Measurements from ENCODE around the gene SGCA.
A peak's percentile ranks its signal among the peaks of the same experiment; 100 is the strongest.

DNA sequence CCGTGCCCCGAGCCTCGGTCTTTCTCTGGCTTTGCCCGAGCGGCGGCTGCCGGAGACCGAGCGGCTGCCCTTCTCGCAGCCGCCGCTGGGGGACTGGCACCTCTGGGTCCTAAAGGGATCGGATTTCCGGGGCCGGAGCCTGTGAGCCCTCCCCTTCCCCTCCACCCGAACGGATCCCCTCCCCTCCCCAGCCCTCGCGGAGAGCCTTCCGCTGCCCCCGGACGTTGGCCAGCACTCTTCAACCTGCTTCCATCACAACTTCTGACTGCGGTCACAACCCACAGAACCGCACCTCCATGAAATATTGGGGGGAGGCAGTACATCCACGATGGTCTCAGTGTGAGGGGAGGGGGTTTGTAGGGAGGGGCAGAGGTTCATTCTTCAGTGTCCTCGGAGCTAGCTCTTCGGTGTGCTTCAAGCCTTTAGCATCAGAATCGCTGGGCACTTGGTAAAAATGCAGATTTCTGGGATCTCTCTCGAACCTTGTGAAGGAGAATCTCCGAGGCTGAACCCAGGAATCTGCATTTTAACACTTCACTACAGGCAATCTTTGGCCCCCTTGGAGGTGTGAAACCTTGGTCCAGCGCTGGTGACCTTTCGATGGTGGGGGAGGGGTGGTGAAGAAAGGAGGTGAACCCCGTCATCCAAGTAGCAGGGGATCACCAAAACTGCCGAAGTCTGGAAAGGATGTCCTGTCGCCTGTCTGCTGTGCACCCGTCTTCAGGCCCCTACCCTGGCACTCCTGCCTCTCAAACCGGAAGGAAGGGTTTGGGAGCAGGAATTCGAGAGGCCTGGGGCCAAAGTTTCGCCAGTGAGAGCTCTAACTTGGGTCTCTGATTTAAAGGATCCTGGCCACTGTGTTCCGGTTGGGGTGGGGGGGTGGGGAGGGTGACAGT is 14.5 kb upstream of the SGCA start:
- TF ChIP-seq, protein P1, sequence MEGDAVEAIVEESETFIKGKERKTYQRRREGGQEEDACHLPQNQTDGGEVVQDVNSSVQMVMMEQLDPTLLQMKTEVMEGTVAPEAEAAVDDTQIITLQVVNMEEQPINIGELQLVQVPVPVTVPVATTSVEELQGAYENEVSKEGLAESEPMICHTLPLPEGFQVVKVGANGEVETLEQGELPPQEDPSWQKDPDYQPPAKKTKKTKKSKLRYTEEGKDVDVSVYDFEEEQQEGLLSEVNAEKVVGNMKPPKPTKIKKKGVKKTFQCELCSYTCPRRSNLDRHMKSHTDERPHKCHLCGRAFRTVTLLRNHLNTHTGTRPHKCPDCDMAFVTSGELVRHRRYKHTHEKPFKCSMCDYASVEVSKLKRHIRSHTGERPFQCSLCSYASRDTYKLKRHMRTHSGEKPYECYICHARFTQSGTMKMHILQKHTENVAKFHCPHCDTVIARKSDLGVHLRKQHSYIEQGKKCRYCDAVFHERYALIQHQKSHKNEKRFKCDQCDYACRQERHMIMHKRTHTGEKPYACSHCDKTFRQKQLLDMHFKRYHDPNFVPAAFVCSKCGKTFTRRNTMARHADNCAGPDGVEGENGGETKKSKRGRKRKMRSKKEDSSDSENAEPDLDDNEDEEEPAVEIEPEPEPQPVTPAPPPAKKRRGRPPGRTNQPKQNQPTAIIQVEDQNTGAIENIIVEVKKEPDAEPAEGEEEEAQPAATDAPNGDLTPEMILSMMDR (IDR thresholded peaks at IDR 0.05; ENCODE audit: low read depth, low read length, poor library complexity, severe bottlenecking), result peak; percentile 26
- TF ChIP-seq EZH2phosphoT487 (IDR thresholded peaks at IDR 0.05; ENCODE audit: borderline replicate concordance, low read length), result no peak
